ENCODE data around the gene TAF10.
A peak's percentile ranks its signal among the peaks of the same experiment; 100 is the strongest.

Gene TAF10

DNA sequence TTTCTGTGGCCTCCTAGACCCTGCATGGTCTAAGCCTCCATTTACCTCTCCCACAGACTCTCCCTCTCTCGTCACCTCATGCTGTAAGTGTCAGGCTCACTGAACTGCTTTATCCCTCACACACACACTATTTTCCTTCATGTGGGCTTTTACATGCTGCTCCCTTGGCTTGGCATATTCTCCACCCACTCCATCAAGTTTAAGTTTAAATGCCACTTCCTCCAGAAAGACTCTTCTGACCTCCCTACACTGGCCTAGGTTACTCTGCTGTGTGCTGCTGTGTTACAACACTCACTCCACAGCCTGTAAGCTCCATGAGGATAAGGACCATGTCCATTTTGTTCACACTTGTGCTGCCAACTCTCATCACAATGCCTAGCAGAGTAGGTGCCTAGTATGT, 41.1 kb upstream of the TAF10 start:
- H3K4me1 ChIP-seq (ENCODE audit: control insufficient read depth, insufficient read depth, low read length), result peaks cover 30% of the 10 kb centered on the region
- no peaks in the 10 kb centered on the region for H3K27me3 ChIP-seq (ENCODE audit: control insufficient read depth in 1 of 2, insufficient read depth in 2 of 2, low read length in 2 of 2)
- no peaks in the 10 kb centered on the region for H3K9me3 ChIP-seq (ENCODE audit: control insufficient read depth in 2 of 2, low read length in 2 of 2)
- peak overlapping the region in 1 of 2 donors; percentile 3 for H3K4me3 ChIP-seq (ENCODE audit: low read length in 2 of 2)
- H3K27ac ChIP-seq (ENCODE audit: low read length), result no peak overlapping the region
- H3K9ac ChIP-seq (ENCODE audit: low read length in 2 of 2), result no peak overlapping the region
- H3K36me3 ChIP-seq (ENCODE audit: control insufficient read depth in 2 of 2, insufficient read depth in 2 of 2, low read length in 2 of 2), result no peaks in the 10 kb centered on the region

DNA sequence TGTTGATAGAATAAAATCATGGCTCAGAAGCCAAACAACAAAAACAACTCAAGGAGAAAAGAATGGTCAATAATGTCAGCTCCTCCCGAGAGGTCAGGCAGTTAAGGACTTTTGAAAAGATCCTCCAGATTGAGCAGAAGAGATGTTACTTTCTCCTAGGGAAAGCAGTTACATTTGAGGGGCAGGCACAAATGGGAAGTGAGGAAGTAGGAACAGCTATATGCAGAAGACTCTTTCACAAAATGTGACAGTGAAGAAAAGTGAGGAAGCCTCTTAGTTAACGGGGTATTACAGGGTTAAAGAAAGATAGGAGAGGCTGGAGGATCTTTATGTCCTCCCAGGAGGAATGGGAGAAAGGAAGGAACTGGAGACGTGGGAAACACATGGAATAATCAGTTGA, 40.2 kb upstream of the TAF10 start:
- Histone ChIP-seq H3K9ac (ENCODE audit: low read length in 2 of 2) (no peak overlapping the region), H3K27me3 (ENCODE audit: control insufficient read depth in 1 of 2, insufficient read depth in 2 of 2, low read length in 2 of 2) (no peaks in the 10 kb centered on the region), H3K4me3 (ENCODE audit: low read length in 2 of 2) (no peak overlapping the region), H3K27ac (ENCODE audit: low read length) (no peak overlapping the region), H3K9me3 (ENCODE audit: control insufficient read depth in 2 of 2, low read length in 2 of 2) (no peaks in the 10 kb centered on the region), H3K36me3 (ENCODE audit: control insufficient read depth in 2 of 2, insufficient read depth in 2 of 2, low read length in 2 of 2) (no peaks in the 10 kb centered on the region), H3K4me1 (ENCODE audit: control insufficient read depth, insufficient read depth, low read length) (peaks cover 38% of the 10 kb centered on the region)

DNA sequence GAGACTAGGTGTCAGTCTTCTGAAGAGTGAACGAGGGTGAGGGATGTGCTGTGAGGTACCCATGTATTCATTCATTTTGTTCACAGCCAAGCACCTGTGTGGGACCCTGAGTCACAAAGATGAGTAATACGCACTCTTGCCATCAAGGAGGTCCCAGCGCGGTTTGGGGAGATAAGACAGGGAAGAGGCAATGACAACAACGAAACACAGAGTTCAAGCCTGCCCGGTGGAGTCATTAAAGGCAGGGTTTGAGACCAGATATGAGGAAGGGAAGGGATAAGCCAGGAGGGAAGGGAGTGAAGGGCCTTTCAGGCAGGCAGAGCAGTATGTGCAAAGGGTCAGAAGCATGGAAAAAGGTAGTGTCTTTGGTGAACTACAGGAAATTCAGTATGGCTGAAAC, 39.0 kb upstream of the TAF10 start:
- Histone ChIP-seq H3K27ac (ENCODE audit: low read length) (no peak overlapping the region), H3K9me3 (ENCODE audit: control insufficient read depth in 2 of 2, low read length in 2 of 2) (no peaks in the 10 kb centered on the region), H3K9ac (ENCODE audit: low read length in 2 of 2) (no peak overlapping the region), H3K27me3 (ENCODE audit: control insufficient read depth in 1 of 2, insufficient read depth in 2 of 2, low read length in 2 of 2) (no peaks in the 10 kb centered on the region), H3K36me3 (ENCODE audit: control insufficient read depth in 2 of 2, insufficient read depth in 2 of 2, low read length in 2 of 2) (no peaks in the 10 kb centered on the region), H3K4me3 (ENCODE audit: low read length in 2 of 2) (no peak overlapping the region), H3K4me1 (ENCODE audit: control insufficient read depth, insufficient read depth, low read length) (peaks cover 42% of the 10 kb centered on the region)

DNA sequence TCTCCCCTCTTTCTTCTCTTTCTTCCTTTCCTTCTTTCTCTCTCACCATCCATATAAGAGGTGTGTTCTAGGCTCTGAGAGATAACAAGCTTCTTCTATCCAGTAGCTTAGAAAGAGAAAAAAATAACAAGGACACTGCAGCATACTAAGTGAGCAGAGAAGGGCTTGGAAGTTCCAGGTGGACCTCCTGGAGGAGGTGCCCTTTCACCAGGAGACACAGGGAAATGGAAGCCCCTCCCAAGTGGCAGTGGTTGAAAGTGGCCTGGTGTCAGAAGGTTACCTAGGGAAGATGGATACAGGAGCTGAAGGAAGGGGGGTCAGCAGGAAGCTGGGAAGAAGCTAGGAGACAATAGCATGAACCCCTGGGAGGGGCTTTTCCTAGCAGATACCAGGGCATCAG, 38.1 kb upstream of the TAF10 start:
- no peaks in the 10 kb centered on the region for H3K36me3 ChIP-seq (ENCODE audit: control insufficient read depth in 2 of 2, insufficient read depth in 2 of 2, low read length in 2 of 2)
- no peak overlapping the region for H3K27ac ChIP-seq (ENCODE audit: low read length)
- H3K9ac ChIP-seq (ENCODE audit: low read length in 2 of 2), result no peak overlapping the region
- no peaks in the 10 kb centered on the region for H3K27me3 ChIP-seq (ENCODE audit: control insufficient read depth in 1 of 2, insufficient read depth in 2 of 2, low read length in 2 of 2)
- peaks cover 46% of the 10 kb centered on the region for H3K4me1 ChIP-seq (ENCODE audit: control insufficient read depth, insufficient read depth, low read length)
- H3K9me3 ChIP-seq (ENCODE audit: control insufficient read depth in 2 of 2, low read length in 2 of 2), result no peaks in the 10 kb centered on the region
- no peak overlapping the region for H3K4me3 ChIP-seq (ENCODE audit: low read length in 2 of 2)

DNA sequence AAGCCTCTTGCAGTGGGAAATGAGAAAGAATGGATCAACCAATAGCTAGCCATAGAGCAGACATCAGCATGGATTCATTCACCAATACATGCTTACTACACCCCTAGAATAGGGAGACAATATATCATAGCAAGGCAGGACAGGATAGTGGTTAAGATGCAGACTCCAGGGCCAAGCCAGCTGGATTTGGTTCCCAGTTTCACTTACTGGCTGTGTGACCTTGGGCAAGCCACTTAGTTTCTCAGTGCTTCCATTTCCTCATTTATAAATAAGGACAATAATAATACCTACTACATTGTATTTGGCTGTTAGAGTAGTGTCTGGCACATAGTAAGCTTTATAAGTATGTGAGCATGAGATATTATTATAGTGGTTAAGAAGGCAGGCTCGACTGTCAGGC, 36.5 kb upstream of the TAF10 start:
- Histone ChIP-seq H3K9ac (ENCODE audit: low read length in 2 of 2) (no peak overlapping the region), H3K27ac (ENCODE audit: low read length) (no peak overlapping the region), H3K4me1 (ENCODE audit: control insufficient read depth, insufficient read depth, low read length) (peaks cover 34% of the 10 kb centered on the region), H3K36me3 (ENCODE audit: control insufficient read depth in 2 of 2, insufficient read depth in 2 of 2, low read length in 2 of 2) (no peaks in the 10 kb centered on the region), H3K27me3 (ENCODE audit: control insufficient read depth in 1 of 2, insufficient read depth in 2 of 2, low read length in 2 of 2) (no peaks in the 10 kb centered on the region), H3K4me3 (ENCODE audit: low read length in 2 of 2) (no peak overlapping the region), H3K9me3 (ENCODE audit: control insufficient read depth in 2 of 2, low read length in 2 of 2) (no peaks in the 10 kb centered on the region)

DNA sequence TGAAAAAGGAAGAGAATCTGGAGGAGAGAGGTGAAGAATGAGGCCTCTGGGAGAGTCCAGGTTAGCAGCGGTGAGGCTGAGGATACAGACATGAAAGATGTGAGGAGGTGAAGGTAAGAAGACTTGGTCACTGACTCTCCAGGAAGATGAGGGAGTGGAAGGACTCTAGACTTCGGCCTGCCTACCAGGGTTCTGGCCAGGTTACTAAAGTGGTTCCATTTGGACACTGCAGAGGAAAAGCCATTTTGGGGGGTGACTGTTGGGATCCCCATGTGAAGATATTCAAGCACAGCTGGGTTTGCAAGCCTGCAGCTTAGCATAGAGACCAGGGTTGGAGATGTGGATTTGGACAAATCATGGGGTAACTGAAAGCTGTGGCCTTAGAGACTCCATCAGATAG, 35.8 kb upstream of the TAF10 start:
- H3K4me3 ChIP-seq (ENCODE audit: low read length in 2 of 2), result no peak overlapping the region
- H3K27ac ChIP-seq (ENCODE audit: low read length), result peak overlapping the region; percentile 80

DNA sequence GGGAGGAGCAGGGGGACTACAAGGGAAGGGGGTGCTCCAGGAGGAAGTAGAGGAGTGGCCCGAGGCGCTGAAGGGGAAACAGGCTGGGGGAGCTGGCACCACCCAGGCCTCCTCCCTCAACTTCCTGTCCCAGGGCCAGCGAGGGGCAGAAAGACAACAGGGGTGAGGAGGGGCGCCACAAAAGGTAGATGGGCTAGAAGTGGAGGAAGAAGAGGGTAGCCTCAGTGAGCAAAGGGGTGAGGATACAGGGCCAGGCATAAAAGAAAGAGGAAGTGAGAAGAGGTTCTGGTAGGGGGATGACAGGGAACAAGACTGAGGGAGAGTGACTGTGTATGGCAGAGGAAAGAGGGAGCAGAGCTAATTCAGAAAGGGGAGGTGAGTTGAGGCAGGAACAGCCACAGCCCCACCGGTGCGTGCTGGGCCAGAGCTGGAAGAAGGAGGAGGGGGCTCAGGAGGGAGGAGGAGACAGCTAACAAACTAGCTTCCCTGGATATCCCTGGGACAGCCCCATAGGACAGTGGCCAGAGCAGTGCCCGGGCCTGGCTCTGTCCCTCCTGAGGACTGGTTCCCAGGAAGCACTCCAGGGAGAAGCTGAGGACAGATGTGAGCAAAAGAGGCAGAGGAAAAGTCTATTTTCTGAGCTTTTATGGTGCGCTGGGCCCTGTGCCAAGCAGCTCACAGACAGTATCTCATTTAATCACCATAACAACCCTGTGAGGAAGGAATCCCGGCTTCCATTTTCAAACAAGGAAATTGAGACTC, 35.1 kb upstream of the TAF10 start:
- H3K4me1 ChIP-seq (ENCODE audit: control insufficient read depth, insufficient read depth, low read length), result peaks cover 32% of the 10 kb centered on the region
- H3K4me3 ChIP-seq (ENCODE audit: low read length in 2 of 2), result peak overlapping the region in 1 of 2 donors; percentile 60
- peak overlapping the region; percentile 80 for H3K27ac ChIP-seq (ENCODE audit: low read length)
- H3K36me3 ChIP-seq (ENCODE audit: control insufficient read depth in 2 of 2, insufficient read depth in 2 of 2, low read length in 2 of 2), result no peaks in the 10 kb centered on the region
- H3K27me3 ChIP-seq (ENCODE audit: control insufficient read depth in 1 of 2, insufficient read depth in 2 of 2, low read length in 2 of 2), result no peaks in the 10 kb centered on the region
- peak overlapping the region in 1 of 2 donors; percentile 28 for H3K9ac ChIP-seq (ENCODE audit: low read length in 2 of 2)
- H3K9me3 ChIP-seq (ENCODE audit: control insufficient read depth in 2 of 2, low read length in 2 of 2), result no peaks in the 10 kb centered on the region

More for the DNA sequence above, 35.8 kb upstream of the TAF10 start:
- Histone ChIP-seq H3K9me3 (ENCODE audit: control insufficient read depth in 2 of 2, low read length in 2 of 2) (no peaks in the 10 kb centered on the region), H3K9ac (ENCODE audit: low read length in 2 of 2) (peak overlapping the region in 1 of 2 donors; percentile 28), H3K4me1 (ENCODE audit: control insufficient read depth, insufficient read depth, low read length) (peaks cover 34% of the 10 kb centered on the region), H3K36me3 (ENCODE audit: control insufficient read depth in 2 of 2, insufficient read depth in 2 of 2, low read length in 2 of 2) (no peaks in the 10 kb centered on the region), H3K27me3 (ENCODE audit: control insufficient read depth in 1 of 2, insufficient read depth in 2 of 2, low read length in 2 of 2) (no peaks in the 10 kb centered on the region)

DNA sequence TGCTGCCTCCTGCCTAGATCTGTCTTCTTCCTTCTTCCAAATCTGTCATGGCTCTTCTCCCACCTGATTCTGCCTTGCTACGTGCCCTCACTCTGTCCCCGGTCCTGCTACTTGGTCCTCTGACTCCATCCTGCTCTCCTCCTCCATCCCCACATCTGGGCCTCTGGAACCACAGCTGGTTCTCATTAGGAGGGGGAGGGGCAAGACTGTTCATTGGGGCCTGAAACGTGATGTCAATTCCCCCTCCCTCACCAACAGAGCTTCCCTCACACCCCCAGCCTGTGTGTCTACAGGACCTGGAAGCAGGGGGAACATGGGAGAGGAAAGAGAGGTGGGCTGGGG, 34.5 kb upstream of the TAF10 start:
- Histone ChIP-seq H3K27me3 (ENCODE audit: control insufficient read depth in 1 of 2, insufficient read depth in 2 of 2, low read length in 2 of 2) (no peaks in the 10 kb centered on the region), H3K9ac (ENCODE audit: low read length in 2 of 2) (peak overlapping the region; percentile 28 to 29), H3K9me3 (ENCODE audit: control insufficient read depth in 2 of 2, low read length in 2 of 2) (no peaks in the 10 kb centered on the region), H3K4me1 (ENCODE audit: control insufficient read depth, insufficient read depth, low read length) (peaks cover 35% of the 10 kb centered on the region), H3K36me3 (ENCODE audit: control insufficient read depth in 2 of 2, insufficient read depth in 2 of 2, low read length in 2 of 2) (no peaks in the 10 kb centered on the region), H3K27ac (ENCODE audit: low read length) (peak overlapping the region; percentile 80), H3K4me3 (ENCODE audit: low read length in 2 of 2) (peak overlapping the region in 1 of 2 donors; percentile 60)

DNA sequence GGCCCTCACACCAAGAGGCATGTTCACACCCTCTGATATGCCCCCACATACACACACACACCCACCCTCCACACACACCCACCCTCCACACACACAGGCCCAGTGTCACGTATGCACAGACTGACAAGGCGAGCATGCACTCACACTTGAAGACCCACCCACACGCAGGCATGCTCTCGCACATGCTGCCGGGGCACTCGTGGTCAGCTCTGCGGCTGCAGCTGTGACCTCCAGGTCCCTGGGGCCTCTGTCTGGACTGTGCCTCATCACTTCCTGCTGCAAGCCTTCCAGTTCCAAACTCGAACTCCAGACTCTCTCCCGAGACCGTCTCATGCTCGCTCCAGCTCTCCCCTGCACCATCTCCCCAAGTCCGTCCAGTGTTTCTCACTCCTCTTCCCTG, 34.1 kb upstream of the TAF10 start:
- H3K4me1 ChIP-seq (ENCODE audit: control insufficient read depth, insufficient read depth, low read length), result peaks cover 38% of the 10 kb centered on the region
- H3K9ac ChIP-seq (ENCODE audit: low read length in 2 of 2), result peak overlapping the region in 1 of 2 donors; percentile 29
- H3K27ac ChIP-seq (ENCODE audit: low read length), result peak overlapping the region; percentile 80
- no peaks in the 10 kb centered on the region for H3K27me3 ChIP-seq (ENCODE audit: control insufficient read depth in 1 of 2, insufficient read depth in 2 of 2, low read length in 2 of 2)
- H3K36me3 ChIP-seq (ENCODE audit: control insufficient read depth in 2 of 2, insufficient read depth in 2 of 2, low read length in 2 of 2), result peaks cover 0 to 1% of the 10 kb centered on the region in 2 donors
- no peaks in the 10 kb centered on the region for H3K9me3 ChIP-seq (ENCODE audit: control insufficient read depth in 2 of 2, low read length in 2 of 2)
- H3K4me3 ChIP-seq (ENCODE audit: low read length in 2 of 2), result peak overlapping the region in 1 of 2 donors; percentile 60

DNA sequence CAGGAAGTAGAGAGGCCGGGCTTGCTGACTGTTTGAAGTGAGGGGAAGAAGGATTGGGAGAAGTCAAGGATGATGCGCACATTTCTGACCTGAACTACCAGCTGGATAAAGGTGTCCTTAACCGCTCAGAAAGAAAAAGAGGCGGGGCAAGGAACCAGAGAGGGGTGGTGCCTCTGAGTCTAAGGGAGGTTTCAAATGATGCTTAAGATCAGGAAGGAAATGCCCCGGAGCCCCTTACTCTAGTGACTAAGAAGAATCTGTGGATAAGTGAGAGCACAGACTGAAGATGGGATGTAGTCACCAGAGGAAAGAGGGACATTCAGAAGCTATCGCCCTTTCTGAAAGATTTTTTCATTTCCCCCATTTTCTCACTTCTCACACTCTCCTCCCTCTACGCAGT, 30.9 kb upstream of the TAF10 start:
- peaks cover 48% of the 10 kb centered on the region for H3K4me1 ChIP-seq (ENCODE audit: control insufficient read depth, insufficient read depth, low read length)
- no peak overlapping the region for H3K9ac ChIP-seq (ENCODE audit: low read length in 2 of 2)
- H3K27me3 ChIP-seq (ENCODE audit: control insufficient read depth in 1 of 2, insufficient read depth in 2 of 2, low read length in 2 of 2), result no peaks in the 10 kb centered on the region
- no peaks in the 10 kb centered on the region for H3K9me3 ChIP-seq (ENCODE audit: control insufficient read depth in 2 of 2, low read length in 2 of 2)
- no peak overlapping the region for H3K27ac ChIP-seq (ENCODE audit: low read length)
- peaks cover 18 to 19% of the 10 kb centered on the region in 2 donors for H3K36me3 ChIP-seq (ENCODE audit: control insufficient read depth in 2 of 2, insufficient read depth in 2 of 2, low read length in 2 of 2)
- H3K4me3 ChIP-seq (ENCODE audit: low read length in 2 of 2), result no peak overlapping the region

DNA sequence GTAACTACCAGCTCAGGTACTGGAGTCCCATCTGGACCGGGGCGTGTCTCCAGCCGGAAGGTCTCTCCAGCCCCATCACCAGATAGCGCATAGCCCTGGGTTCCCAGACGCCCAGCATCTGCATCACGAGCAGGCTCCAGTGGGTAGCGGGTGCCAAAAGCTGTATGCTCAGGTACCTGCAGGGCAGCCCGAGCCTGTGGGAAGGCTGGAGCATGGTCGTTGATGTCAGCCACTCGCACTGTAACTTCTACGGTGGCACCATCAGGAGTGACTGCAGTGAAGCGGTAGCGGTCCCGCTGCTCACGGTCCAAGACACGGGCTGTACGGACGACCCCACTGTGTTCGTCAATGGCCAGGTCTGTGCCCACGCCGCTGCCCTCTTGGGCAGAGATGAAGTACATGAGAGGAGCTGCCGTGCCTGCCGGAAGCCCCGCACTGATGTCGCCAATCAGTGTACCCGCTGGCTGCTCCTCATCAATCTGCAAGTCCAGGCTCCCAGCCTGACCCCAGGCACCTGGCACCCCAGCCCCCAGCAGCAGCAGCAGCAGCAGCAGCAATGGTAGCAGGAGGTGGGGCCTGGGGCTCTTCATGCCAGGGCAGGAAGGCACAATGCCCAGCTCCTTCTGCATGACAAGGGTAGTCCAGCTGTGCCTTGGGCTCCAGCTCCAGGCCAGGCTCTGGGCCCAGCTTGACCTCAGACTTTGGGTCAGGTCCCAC, 29.1 kb upstream of the TAF10 start:
- H3K36me3 ChIP-seq (ENCODE audit: control insufficient read depth in 2 of 2, insufficient read depth in 2 of 2, low read length in 2 of 2), result peaks cover 18 to 19% of the 10 kb centered on the region in 2 donors
- no peaks in the 10 kb centered on the region for H3K27me3 ChIP-seq (ENCODE audit: control insufficient read depth in 1 of 2, insufficient read depth in 2 of 2, low read length in 2 of 2)
- no peak overlapping the region for H3K9ac ChIP-seq (ENCODE audit: low read length in 2 of 2)
- no peaks in the 10 kb centered on the region for H3K9me3 ChIP-seq (ENCODE audit: control insufficient read depth in 2 of 2, low read length in 2 of 2)
- peaks cover 42% of the 10 kb centered on the region for H3K4me1 ChIP-seq (ENCODE audit: control insufficient read depth, insufficient read depth, low read length)
- H3K4me3 ChIP-seq (ENCODE audit: low read length in 2 of 2), result no peak overlapping the region
- no peak overlapping the region for H3K27ac ChIP-seq (ENCODE audit: low read length)

Data from stomach smooth muscle (tissue), 2 donors.